Uterus (tissue), 4 donors: ENCODE measurements around the gene SUCNR1. TPM values are rescaled to one million over a fixed set of nuclear protein-coding genes. Genes with fewer than 3 reads are reported as not detected.
"Not testable (repeated sequence)": the region's sequence is repeated elsewhere in the genome, so short reads cannot be mapped to it uniquely, and the experiment has no call there.

Experiments
- DNase-seq, 2 donors: peaks; one replicate each; pipeline ENCODE4 v3.0.0-alpha.2; 2019 to 2020
- H3K27ac ChIP-seq, 2 donors: fragments of 200-600 bp; sonication (generic); 1 replicate in 1 of 2; 2 replicates in 1 of 2; pipeline ENCODE4 v1.5.1; 2016 to 2018
- H3K27me3 ChIP-seq, 2 donors: fragments of 200-600 bp; sonication (generic); one replicate each; pipeline ENCODE4 v1.5.1; 2018 to 2019; ENCODE audit warnings: control low read depth in 1 of 2
- H3K36me3 ChIP-seq, 2 donors: fragments of 200-600 bp; sonication (generic); one replicate each; pipeline ENCODE4 v1.5.1; 2019; ENCODE audit warnings: control low read depth in 1 of 2
- H3K4me1 ChIP-seq, 2 donors: fragments of 200-600 bp; sonication (generic); one replicate each; pipeline ENCODE4 v1.5.1; 2018 to 2019; ENCODE audit warnings: control low read depth in 1 of 2
- H3K4me3 ChIP-seq, 2 donors: fragments of 200-600 bp; sonication (generic); 1 replicate in 1 of 2; 2 replicates in 1 of 2; pipeline ENCODE4 v1.5.1; 2018 to 2019; ENCODE audit warnings: mild to moderate bottlenecking in 1 of 2
- H3K9me3 ChIP-seq, 2 donors: fragments of 200-600 bp; sonication (generic); one replicate each; pipeline ENCODE4 v1.5.1; 2019; ENCODE audit warnings: control low read depth in 1 of 2
- POLR2A ChIP-seq, 2 donors: fragments of 450-650 bp; IDR thresholded peaks; one replicate each; pipeline ENCODE4 v1.6.1; 2016; ENCODE audit warnings: antibody characterized with exemption in 2 of 2, mild to moderate bottlenecking in 1 of 2, moderate library complexity in 1 of 2
- intact Hi-C: fragments of 100-400 bp; cut with DNase I; formaldehyde crosslinking; loops from one replicate; pipeline ENCODE4 v1.15.1; 2023; ENCODE audit warnings: low total_unique reads
- total RNA-seq, 4 donors: library from RNA; depleted of rRNA in 3 of 4; stranded (reverse); fragments of >200 nt in 3 of 4; gene quantifications; one replicate each; pipeline versions ENCODE4 v1.1.0 to v1.2.4, GENCODE V29; 2014 to 2023
- TF ChIP-seq, protein P1 (sequence below), 4 experiments: fragments of 200-600 bp in 2 of 4; fragments of 450-650 bp in 2 of 4; sonication (generic) in 2 of 4; IDR thresholded peaks; one replicate each; pipeline ENCODE4 v1.5.1; 2016 to 2019; ENCODE audit warnings: antibody characterized with exemption in 4 of 4, mild to moderate bottlenecking in 2 of 4, moderate library complexity in 1 of 4
- donor health status: DM: yes; HTN: yes; CAD: no.

Gene SUCNR1
- total RNA-seq, 4 donors from 2014 or later = 0.21 to 0.59 TPM; not detected in 2

DNA sequence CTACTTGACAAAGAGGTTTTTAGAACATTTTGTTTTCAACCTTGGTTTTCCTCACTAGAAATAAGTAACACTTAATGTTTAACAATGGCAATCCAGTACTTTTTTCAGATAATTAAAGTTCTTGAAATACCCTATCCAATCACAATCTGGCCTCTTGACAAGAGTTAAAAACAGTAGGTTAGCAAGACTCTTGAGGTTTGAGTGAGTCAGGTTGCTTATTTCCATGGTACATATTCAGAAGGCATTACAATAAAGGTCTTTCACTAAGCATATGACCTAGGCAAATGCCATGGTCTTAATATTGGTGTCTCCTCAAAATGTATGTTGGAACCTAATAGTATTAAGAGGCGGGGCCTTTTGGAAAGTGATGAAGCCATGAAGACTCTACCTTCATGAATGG lies 5.6 kb downstream of the SUCNR1 start:
- intact Hi-C loops = no loop called here
- TF ChIP-seq POLR2A (IDR thresholded peaks at IDR 0.05) = no peak
- TF ChIP-seq, protein P1, sequence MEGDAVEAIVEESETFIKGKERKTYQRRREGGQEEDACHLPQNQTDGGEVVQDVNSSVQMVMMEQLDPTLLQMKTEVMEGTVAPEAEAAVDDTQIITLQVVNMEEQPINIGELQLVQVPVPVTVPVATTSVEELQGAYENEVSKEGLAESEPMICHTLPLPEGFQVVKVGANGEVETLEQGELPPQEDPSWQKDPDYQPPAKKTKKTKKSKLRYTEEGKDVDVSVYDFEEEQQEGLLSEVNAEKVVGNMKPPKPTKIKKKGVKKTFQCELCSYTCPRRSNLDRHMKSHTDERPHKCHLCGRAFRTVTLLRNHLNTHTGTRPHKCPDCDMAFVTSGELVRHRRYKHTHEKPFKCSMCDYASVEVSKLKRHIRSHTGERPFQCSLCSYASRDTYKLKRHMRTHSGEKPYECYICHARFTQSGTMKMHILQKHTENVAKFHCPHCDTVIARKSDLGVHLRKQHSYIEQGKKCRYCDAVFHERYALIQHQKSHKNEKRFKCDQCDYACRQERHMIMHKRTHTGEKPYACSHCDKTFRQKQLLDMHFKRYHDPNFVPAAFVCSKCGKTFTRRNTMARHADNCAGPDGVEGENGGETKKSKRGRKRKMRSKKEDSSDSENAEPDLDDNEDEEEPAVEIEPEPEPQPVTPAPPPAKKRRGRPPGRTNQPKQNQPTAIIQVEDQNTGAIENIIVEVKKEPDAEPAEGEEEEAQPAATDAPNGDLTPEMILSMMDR (IDR thresholded peaks at IDR 0.05) = no peak
- no peak overlapping the region for H3K27ac ChIP-seq
- H3K4me3 ChIP-seq = no peak overlapping the region
- H3K27me3 ChIP-seq = no peaks in the 10 kb centered on the region
- DNase-seq = no peak
- no peaks in the 10 kb centered on the region for H3K36me3 ChIP-seq
- no peaks in the 10 kb centered on the region for H3K4me1 ChIP-seq
- no peaks in the 10 kb centered on the region for H3K9me3 ChIP-seq

DNA sequence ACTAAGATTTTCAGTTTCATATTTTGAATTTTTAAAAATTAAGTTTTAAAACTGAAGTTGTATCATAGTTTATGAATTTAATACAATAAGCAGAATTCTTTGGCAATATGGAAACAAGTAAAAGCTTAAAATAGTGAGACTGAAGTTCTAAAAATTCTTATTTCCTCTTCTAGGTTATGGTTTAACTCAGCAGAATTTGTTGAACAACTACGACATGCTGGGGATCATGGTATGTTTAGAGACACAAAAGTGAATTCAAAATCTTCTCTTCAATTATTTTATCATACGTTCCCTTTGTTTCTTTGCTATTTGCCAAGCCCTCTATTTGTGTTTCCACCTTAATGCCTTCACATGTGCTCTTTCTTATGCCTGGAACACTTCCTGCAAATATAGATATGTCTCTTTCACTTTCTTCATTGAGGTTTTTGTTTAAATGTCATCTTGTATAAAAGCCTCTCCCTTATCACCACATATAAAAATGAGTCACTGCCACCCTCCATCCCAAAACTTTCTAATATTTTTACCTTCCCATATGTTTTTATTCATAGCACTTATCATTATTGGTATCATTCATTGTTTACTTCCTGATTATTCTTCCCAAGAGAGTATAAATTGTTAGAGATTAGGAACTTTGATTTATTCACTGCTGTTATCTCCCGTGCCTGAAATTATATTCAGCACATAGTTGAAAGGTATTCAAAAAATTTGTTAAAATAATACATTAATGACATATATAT lies 6.4 kb downstream of the SUCNR1 start:
- no peaks in the 10 kb centered on the region for H3K9me3 ChIP-seq
- H3K4me1 ChIP-seq = no peaks in the 10 kb centered on the region
- no peak for DNase-seq
- no peak overlapping the region for H3K27ac ChIP-seq
- intact Hi-C loops = no loop called here
- H3K36me3 ChIP-seq = no peaks in the 10 kb centered on the region
- H3K4me3 ChIP-seq = no peak overlapping the region
- no peaks in the 10 kb centered on the region for H3K27me3 ChIP-seq
- TF ChIP-seq POLR2A (IDR thresholded peaks at IDR 0.05) = no peak
- TF ChIP-seq, protein P1 (IDR thresholded peaks at IDR 0.05) = no peak

DNA sequence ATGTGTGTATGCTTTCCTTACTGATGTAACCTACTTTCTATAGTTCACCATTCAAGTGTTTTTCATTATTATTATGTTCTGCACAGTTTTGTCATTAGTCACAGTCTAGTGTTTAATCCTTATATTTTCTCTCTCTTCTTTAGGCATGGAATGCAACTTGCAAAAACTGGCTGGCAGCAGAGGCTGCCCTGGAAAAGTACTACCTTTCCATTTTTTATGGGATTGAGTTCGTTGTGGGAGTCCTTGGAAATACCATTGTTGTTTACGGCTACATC lies 6.9 kb downstream of the SUCNR1 start:
- H3K36me3 ChIP-seq = no peaks in the 10 kb centered on the region
- intact Hi-C loops = no loop called here
- H3K4me1 ChIP-seq = no peaks in the 10 kb centered on the region
- no peak overlapping the region for H3K4me3 ChIP-seq
- no peak for TF ChIP-seq POLR2A (IDR thresholded peaks at IDR 0.05)
- TF ChIP-seq, protein P1 (IDR thresholded peaks at IDR 0.05) = no peak
- no peaks in the 10 kb centered on the region for H3K9me3 ChIP-seq
- no peak for DNase-seq
- no peak overlapping the region for H3K27ac ChIP-seq
- H3K27me3 ChIP-seq = no peaks in the 10 kb centered on the region

DNA sequence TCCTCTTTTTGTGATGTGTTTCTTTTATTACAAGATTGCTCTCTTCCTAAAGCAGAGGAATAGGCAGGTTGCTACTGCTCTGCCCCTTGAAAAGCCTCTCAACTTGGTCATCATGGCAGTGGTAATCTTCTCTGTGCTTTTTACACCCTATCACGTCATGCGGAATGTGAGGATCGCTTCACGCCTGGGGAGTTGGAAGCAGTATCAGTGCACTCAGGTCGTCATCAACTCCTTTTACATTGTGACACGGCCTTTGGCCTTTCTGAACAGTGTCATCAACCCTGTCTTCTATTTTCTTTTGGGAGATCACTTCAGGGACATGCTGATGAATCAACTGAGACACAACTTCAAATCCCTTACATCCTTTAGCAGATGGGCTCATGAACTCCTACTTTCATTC lies 7.7 kb downstream of the SUCNR1 start:
- Histone ChIP-seq H3K27ac (no peak overlapping the region), H3K36me3 (no peaks in the 10 kb centered on the region), H3K9me3 (no peaks in the 10 kb centered on the region), H3K27me3 (no peaks in the 10 kb centered on the region), H3K4me3 (no peak overlapping the region), H3K4me1 (no peaks in the 10 kb centered on the region)
- intact Hi-C loops = no loop called here
- no peak for DNase-seq
- TF ChIP-seq POLR2A (IDR thresholded peaks at IDR 0.05) = no peak
- TF ChIP-seq, protein P1 (IDR thresholded peaks at IDR 0.05) = no peak

DNA sequence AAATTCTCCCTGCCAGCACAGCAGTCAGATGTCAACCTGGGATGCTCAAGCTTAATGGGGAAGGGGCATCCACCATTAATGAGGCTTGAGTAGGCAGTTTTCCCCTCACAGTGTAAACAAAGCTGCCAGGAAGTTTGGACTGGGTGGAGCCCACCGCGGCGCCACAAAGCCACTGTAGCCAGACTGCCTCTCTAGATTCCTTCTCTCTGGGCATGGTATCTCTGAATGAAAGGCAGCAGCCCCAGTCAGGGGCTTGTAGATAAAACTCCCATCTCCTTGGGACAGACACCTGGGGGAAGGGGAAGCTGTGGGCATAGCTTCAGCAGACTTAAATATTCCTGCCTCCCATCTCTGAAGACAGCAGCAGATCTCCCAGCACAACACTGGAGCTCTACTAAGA lies 12.0 kb downstream of the SUCNR1 start:
- H3K27ac ChIP-seq, H3K27me3 ChIP-seq, H3K36me3 ChIP-seq, DNase-seq, intact Hi-C loops, H3K4me3 ChIP-seq, H3K9me3 ChIP-seq, H3K4me1 ChIP-seq: not testable (repeated sequence)

DNA sequence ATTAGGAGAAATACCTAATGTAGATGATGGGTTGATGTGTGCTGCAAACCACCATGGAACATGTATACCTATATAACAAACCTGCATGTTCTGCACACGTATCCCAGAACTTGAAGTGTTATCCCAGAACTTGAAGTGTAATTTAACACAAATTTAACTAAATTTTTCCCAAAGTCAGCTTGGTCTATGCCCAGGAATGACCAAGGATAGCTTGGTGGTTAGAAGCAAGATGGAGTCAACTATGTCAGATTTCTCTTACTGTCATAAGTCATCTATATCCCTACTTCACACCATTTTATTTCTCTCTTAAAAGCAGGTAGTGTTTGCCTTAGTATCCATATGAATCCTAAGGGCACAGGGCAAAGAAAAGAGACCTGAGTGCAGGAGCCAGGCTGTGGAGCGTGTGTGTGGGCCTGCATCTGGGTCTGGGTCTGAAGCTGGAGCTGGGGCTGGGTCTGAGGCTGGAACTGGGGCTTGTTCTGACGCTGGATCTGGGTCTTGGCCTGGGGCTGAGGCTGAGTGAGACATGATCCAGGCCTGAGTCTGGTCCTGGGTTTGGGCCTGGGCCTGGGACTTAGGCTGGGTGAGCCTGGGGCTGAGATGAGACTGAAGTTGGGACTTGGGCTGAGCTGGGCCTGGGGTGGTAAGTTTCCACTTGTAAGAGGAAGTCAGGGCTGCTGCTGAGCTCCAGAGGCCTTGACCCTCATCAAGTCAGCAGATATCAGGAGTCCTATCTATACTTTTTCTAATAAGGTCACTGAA lies 14.2 kb downstream of the SUCNR1 start:
- H3K4me3 ChIP-seq, H3K9me3 ChIP-seq, intact Hi-C loops, H3K4me1 ChIP-seq, H3K27ac ChIP-seq, DNase-seq, H3K36me3 ChIP-seq, H3K27me3 ChIP-seq: not testable (repeated sequence)
